Peyer's patch (tissue), 4 donors: ENCODE measurements around the gene KAT2B. TPM values are rescaled to one million over a fixed set of nuclear protein-coding genes. Genes with fewer than 3 reads are reported as not detected.
A peak's percentile ranks its signal among the peaks of the same experiment; 100 is the strongest.
"Not testable (repeated sequence)": the region's sequence is repeated elsewhere in the genome, so short reads cannot be mapped to it uniquely, and the experiment has no call there.

Experiments used
- DNase-seq, 3 donors: peaks; one replicate each; pipeline ENCODE4 v3.0.0-alpha.2; 2017 to 2019
- H3K27ac ChIP-seq, 4 donors: fragments of 200-600 bp; sonication (generic); one replicate each; pipeline ENCODE4 v1.5.1; 2016 to 2019
- H3K27me3 ChIP-seq, 2 donors: fragments of 200-600 bp; sonication (generic); one replicate each; pipeline ENCODE4 v1.5.1; 2019
- H3K36me3 ChIP-seq, 3 donors: fragments of 200-600 bp; sonication (generic); one replicate each; pipeline ENCODE4 v1.5.1; 2016 to 2019
- H3K4me1 ChIP-seq, 4 donors: fragments of 200-600 bp; sonication (generic); one replicate each; pipeline ENCODE4 v1.5.1; 2016 to 2019
- H3K4me3 ChIP-seq, 4 donors: fragments of 200-600 bp; sonication (generic); 1 replicate in 3 of 4; 2 replicates in 1 of 4; pipeline ENCODE4 v1.5.1; 2016 to 2019; ENCODE audit warnings: mild to moderate bottlenecking in 1 of 4
- H3K9me3 ChIP-seq, 4 donors: fragments of 200-600 bp; sonication (generic); one replicate each; pipeline ENCODE4 v1.5.1; 2016 to 2019; ENCODE audit warnings: mild to moderate bottlenecking in 1 of 4
- POLR2A ChIP-seq, 2 donors: fragments of 450-650 bp; IDR thresholded peaks; one replicate each; pipeline ENCODE4 v1.5.1; 2017; ENCODE audit warnings: antibody characterized with exemption in 2 of 2, mild to moderate bottlenecking in 2 of 2, moderate library complexity in 2 of 2
- total RNA-seq, 4 donors: library from RNA; depleted of rRNA; stranded (reverse); fragments of >200 nt; gene quantifications; one replicate each; pipeline ENCODE4 v1.1.0, GENCODE V29; 2016
- TF ChIP-seq, protein P1 (sequence below), 6 experiments: fragments of 450-650 bp in 4 of 6; fragments of 200-600 bp in 2 of 6; sonication (generic) in 1 of 6; IDR thresholded peaks; one replicate each; pipeline ENCODE4 v1.5.1; 2017 to 2019; ENCODE audit warnings: antibody characterized with exemption in 6 of 6, mild to moderate bottlenecking in 3 of 6, moderate library complexity in 1 of 6

KAT2B gene
- total RNA-seq, 4 donors from 2014 or later = 28.0 to 46.2 (median 42.9) TPM

DNA sequence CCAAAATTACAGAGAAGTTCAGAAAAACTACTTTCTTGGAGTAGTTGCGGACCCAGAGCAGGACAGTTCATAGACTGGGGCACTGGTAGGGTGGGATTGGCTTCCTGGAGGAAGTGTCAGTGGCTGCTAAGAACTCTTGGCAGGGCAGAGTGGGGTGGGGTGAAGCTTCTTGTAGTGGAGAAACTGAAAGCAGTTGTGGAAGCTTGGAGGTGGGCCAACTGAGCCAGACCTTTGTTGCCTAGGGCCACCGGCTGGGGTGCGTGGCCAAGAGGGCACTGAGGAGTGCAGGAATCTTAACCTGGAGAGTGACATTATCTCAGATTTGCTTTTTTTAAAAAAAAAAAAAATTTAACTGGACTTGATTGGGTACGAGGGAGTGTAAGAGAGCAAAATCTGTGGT lies 3.1 kb downstream of the KAT2B start:
- peak; percentile 85 to 95 (median 86) for DNase-seq
- Histone ChIP-seq H3K27me3 (no peaks in the 10 kb centered on the region), H3K4me1 (peaks cover 0 to 44% (median 10%) of the 10 kb centered on the region in 4 donors), H3K36me3 (no peaks in the 10 kb centered on the region), H3K27ac (peak overlapping the region; percentile 71 to 98 (median 88)), H3K9me3 (no peaks in the 10 kb centered on the region), H3K4me3 (peak overlapping the region; percentile 0 to 30 (median 2))
- no peak for TF ChIP-seq POLR2A (IDR thresholded peaks at IDR 0.05)
- TF ChIP-seq, protein P1, sequence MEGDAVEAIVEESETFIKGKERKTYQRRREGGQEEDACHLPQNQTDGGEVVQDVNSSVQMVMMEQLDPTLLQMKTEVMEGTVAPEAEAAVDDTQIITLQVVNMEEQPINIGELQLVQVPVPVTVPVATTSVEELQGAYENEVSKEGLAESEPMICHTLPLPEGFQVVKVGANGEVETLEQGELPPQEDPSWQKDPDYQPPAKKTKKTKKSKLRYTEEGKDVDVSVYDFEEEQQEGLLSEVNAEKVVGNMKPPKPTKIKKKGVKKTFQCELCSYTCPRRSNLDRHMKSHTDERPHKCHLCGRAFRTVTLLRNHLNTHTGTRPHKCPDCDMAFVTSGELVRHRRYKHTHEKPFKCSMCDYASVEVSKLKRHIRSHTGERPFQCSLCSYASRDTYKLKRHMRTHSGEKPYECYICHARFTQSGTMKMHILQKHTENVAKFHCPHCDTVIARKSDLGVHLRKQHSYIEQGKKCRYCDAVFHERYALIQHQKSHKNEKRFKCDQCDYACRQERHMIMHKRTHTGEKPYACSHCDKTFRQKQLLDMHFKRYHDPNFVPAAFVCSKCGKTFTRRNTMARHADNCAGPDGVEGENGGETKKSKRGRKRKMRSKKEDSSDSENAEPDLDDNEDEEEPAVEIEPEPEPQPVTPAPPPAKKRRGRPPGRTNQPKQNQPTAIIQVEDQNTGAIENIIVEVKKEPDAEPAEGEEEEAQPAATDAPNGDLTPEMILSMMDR (IDR thresholded peaks at IDR 0.05) = no peak

DNA sequence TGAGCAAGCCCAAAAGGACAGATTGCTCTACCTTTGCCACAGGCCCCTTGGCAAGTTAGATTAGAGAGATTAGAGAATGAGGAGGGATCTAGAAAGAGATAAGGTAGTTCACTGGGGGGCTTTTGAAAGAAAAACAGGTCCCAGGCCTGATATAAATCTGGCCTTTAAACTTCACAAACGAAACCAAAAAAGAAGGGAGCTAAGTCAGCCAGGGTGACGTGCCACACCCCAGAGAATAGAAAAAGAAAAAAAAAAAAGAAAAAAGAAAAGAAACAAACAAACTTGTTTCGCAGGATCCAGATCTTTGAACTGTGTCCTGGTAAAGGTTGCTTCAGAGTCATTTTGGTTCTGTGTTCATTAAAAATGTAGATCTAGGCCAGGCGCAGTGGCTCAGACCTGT lies 3.6 kb downstream of the KAT2B start:
- Histone ChIP-seq H3K9me3 (no peaks in the 10 kb centered on the region), H3K4me1 (peaks cover 0 to 42% (median 10%) of the 10 kb centered on the region in 4 donors), H3K27me3 (no peaks in the 10 kb centered on the region), H3K36me3 (no peaks in the 10 kb centered on the region), H3K27ac (peak overlapping the region; percentile 71 to 98 (median 88)), H3K4me3 (peak overlapping the region in 3 of 4 donors; percentile 0 to 30 (median 2))
- no peak for DNase-seq
- TF ChIP-seq, protein P1 (IDR thresholded peaks at IDR 0.05) = no peak
- TF ChIP-seq POLR2A (IDR thresholded peaks at IDR 0.05) = no peak

DNA sequence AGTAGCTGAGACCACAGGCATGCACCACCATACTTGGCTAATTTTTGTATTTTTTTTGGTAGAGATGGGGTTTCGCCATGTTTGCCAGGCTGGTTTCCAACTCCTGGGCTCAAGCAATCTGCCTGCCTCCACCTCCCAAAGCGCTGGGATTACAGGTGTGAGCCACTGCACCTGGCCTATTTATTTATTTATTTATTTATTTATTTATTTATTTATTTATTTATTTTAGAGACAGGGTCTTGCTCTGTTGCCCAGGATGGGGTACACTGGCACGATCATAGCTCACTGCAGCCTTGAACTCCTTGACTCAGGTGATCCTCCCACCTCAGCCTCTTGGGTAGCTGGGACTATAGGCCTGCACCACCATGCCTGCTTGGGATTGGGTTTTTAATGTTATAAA lies 4.9 kb downstream of the KAT2B start:
- not testable (repeated sequence) for H3K27me3 ChIP-seq, H3K27ac ChIP-seq, DNase-seq, H3K4me3 ChIP-seq, H3K36me3 ChIP-seq, H3K9me3 ChIP-seq
- peaks cover 0 to 39% (median 10%) of the 10 kb centered on the region in 4 donors for H3K4me1 ChIP-seq

DNA sequence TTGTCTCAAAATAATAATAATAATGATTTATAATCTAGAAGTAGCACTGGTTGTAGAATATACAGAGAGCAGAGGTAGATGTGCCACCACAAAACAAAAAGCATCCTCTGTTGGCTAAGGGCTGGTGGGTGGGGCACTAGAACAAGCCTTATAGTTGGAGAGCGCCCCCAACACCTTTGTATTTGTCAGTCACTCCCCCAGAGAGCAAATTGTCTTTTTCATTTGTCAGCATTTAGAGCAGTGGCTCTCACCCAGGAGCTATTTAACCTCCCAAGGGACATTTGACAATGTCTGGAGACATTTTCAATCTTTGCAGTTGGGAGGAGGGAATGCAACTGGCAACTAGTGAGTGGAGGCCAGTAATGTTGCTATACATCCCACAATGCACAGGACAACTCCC lies 6.3 kb downstream of the KAT2B start:
- Histone ChIP-seq H3K36me3 (no peaks in the 10 kb centered on the region), H3K9me3 (no peaks in the 10 kb centered on the region), H3K27ac (no peak overlapping the region), H3K4me1 (peaks cover 0 to 38% (median 10%) of the 10 kb centered on the region in 4 donors), H3K4me3 (no peak overlapping the region), H3K27me3 (no peaks in the 10 kb centered on the region)
- TF ChIP-seq, protein P1 (IDR thresholded peaks at IDR 0.05) = no peak
- no peak for TF ChIP-seq POLR2A (IDR thresholded peaks at IDR 0.05)
- no peak for DNase-seq

DNA sequence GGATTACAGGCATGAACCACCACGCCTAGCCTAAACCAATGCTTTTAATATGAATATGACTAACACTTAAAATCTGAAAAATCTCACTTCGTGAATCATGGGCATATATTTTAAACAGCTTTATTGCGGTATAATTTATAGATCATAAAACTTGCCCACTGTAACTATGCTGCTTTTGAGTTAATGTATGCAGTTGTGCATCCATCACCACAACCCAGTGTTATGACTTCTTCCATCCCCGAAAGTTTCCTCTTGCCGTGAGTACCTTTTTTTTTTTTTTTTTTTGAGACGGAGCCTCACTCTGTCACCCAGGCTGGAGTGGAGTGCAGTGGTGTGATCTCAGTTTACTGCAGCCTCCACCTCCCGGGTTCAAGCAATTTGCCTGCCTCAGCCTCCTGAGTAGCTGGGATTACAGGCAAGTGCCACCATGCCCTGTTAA lies 7.1 kb downstream of the KAT2B start:
- Histone ChIP-seq H3K9me3 (no peaks in the 10 kb centered on the region), H3K4me3 (no peak overlapping the region), H3K27ac (no peak overlapping the region), H3K27me3 (no peaks in the 10 kb centered on the region), H3K4me1 (peaks cover 0 to 30% (median 10%) of the 10 kb centered on the region in 4 donors), H3K36me3 (no peaks in the 10 kb centered on the region)
- TF ChIP-seq, protein P1 (IDR thresholded peaks at IDR 0.05) = no peak
- no peak for TF ChIP-seq POLR2A (IDR thresholded peaks at IDR 0.05)
- DNase-seq = no peak

DNA sequence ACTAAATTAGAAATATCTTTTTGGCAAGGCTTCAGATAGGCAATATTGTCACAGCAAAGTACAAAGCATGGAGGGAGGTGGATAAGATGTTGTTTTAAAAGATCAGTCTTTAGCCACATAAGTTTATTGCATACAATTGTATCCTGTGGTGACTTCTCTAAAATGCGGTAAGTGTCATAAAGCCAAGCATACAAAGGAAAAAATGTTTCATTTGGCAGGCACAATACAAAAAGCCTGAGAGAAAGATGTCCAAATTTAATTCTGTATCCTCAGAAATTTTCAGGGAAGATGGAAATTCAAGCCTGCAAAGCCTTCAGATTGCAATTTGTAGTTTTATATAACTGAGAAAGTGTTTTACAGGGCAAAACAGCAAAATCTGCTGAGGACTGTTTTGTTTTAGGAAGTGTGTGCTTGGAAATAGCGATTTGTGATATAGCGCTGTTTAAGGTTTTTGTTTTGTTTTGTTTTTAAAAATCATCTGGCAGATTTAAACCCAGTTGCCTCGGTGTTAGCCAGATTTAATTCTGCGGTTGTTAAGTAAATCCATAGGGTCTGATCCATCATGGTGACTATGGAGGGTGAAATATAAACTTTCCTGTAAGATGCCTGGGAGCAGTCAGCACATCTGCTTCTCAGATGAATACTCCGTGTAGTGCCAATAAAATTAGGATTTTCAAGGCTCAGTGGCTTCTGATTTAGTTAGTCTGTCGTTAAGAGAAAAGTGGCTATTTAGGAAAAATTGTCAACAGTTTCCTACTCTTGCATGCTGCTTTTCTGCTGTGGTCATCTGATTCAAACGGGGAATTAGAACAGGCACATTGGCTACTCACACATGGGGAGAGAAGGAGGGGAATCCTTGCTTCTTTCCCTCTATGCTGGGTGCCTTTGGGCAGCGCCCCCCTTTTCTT lies 8.0 kb downstream of the KAT2B start:
- no peak for DNase-seq
- Histone ChIP-seq H3K9me3 (no peaks in the 10 kb centered on the region), H3K27ac (peak overlapping the region in 3 of 4 donors; percentile 14 to 64 (median 37)), H3K36me3 (no peaks in the 10 kb centered on the region), H3K4me1 (peaks cover 0 to 22% (median 7%) of the 10 kb centered on the region in 4 donors), H3K4me3 (peak overlapping the region in 1 of 4 donors; percentile 28), H3K27me3 (no peaks in the 10 kb centered on the region)
- no peak for TF ChIP-seq POLR2A (IDR thresholded peaks at IDR 0.05)
- TF ChIP-seq, protein P1 (IDR thresholded peaks at IDR 0.05) = no peak
